ENCODE results near the gene NRF1. TPM values are rescaled to one million over a fixed set of nuclear protein-coding genes. Genes with fewer than 3 reads are reported as not detected.

Gene NRF1
- total RNA-seq, 1 experiment from 2014 or later, result 25.9 TPM

- no peak for TF ChIP-seq RAD21 (IDR thresholded peaks at IDR 0.05; ENCODE audit: low read depth)
- TF ChIP-seq FOSL1 (IDR thresholded peaks at IDR 0.05; ENCODE audit: low read depth), result no peak
- TF ChIP-seq ZNF274 (IDR thresholded peaks at IDR 0.05; ENCODE audit: low read depth, low read length), result no peak
- no peak for TF ChIP-seq MAX (IDR thresholded peaks at IDR 0.05)
- no peak for TF ChIP-seq CTCF (IDR thresholded peaks at IDR 0.05 in 2 of 3, conservative IDR thresholded peaks at IDR 0.05 in 1 of 3; ENCODE audit: borderline replicate concordance in 1 of 3, insufficient read depth in 1 of 3, low read depth in 2 of 3, low read length in 2 of 3)
- TF ChIP-seq TCF7L2 (IDR thresholded peaks at IDR 0.05; ENCODE audit: borderline replicate concordance, extremely low read depth, insufficient read depth, insufficient read length), result no peak
- TF ChIP-seq ELF1 (IDR thresholded peaks at IDR 0.05; ENCODE audit: borderline replicate concordance, low read depth), result no peak
- no peak for TF ChIP-seq SRF (IDR thresholded peaks at IDR 0.05; ENCODE audit: low read depth)
Observed at GRCh38 chr7:129769400-129769774, 157.9 kb downstream of the NRF1 start (continued).

- Histone ChIP-seq H4K20me1 (ENCODE audit: insufficient read depth) (no peaks in the 10 kb centered on the region), H3K36me3 (ENCODE audit: control insufficient read depth in 1 of 2, insufficient read depth in 2 of 2, low read length in 2 of 2) (no peaks in the 10 kb centered on the region; a peak in 1 of 4 replicates), H3K27ac (ENCODE audit: low read depth, low read length) (no peak overlapping the region), H3K4me3 (replicated peaks in 1 of 2; ENCODE audit: low read depth in 1 of 2, low read length in 2 of 2) (no peak overlapping the region), H2AFZ (ENCODE audit: low read depth, low read length, poor library complexity, severe bottlenecking) (no peak overlapping the region), H3K27me3 (ENCODE audit: insufficient read depth, low read length) (no peaks in the 10 kb centered on the region), H3K9ac (ENCODE audit: low read length) (no peak overlapping the region), H3K9me3 (ENCODE audit: control insufficient read depth in 1 of 2, insufficient read depth in 1 of 2, low read depth in 1 of 2, low read length in 2 of 2) (no peaks in the 10 kb centered on the region), H3K9me2 (ENCODE audit: insufficient read depth) (no peaks in the 10 kb centered on the region), H3K4me1 (ENCODE audit: control insufficient read depth in 1 of 2, insufficient read depth in 2 of 2, low read length in 2 of 2) (peaks cover 0 to 4% of the 10 kb centered on the region in 2 experiments; a peak in 2 of 4 replicates), H3K79me2 (ENCODE audit: insufficient read depth, low read length) (peaks cover 13% of the 10 kb centered on the region; the same call in 1 of the 2 replicates), H3K4me2 (ENCODE audit: low read length) (no peak overlapping the region)
- no TSS peak for BruUV-seq (replicated peaks)
- TF ChIP-seq SRF (IDR thresholded peaks at IDR 0.05; ENCODE audit: low read depth) (no peak), CTCF (IDR thresholded peaks at IDR 0.05 in 2 of 3, conservative IDR thresholded peaks at IDR 0.05 in 1 of 3; ENCODE audit: borderline replicate concordance in 1 of 3, insufficient read depth in 1 of 3, low read depth in 2 of 3, low read length in 2 of 3) (no peak), REST (IDR thresholded peaks at IDR 0.05; ENCODE audit: low read depth) (no peak)
- DNase-seq (ENCODE audit: low read depth, low spot score) (no peak), ATAC-seq (no peak; the same call in 1 of the 2 replicates)
- ChIA-PET POLR2A (no interaction called here), CTCF (no interaction called here), RAD21 (ENCODE audit: low non-redundant PET in 1 of 2, low total read pairs in 2 of 2, uncharacterized antibody in 2 of 2, unreplicated experiment in 2 of 2) (no interaction called here)
- intact Hi-C loops (cut with micrococcal nuclease), result no loop called here
Observed at GRCh38 chr7:129769866-129770808, 158.6 kb downstream of the NRF1 start.
